BLaER1 treated with 17β-estradiol and CSF1 and Interleukin-3, amounts not matched to agents 10 nM and 100 nM (cell line): Measurements from ENCODE around the gene LRRC36.

ENCODE experiments used
- H3K27ac ChIP-seq, 11 experiments: shearing (Covaris generic); formaldehyde crosslinking; 2 replicates each; pipeline ENCODE4 v1.8.1; 2022
- H3K27me3 ChIP-seq, 11 experiments: shearing (Covaris generic); formaldehyde crosslinking; 2 replicates each; pipeline ENCODE4 v1.8.1; 2022
- H3K36me3 ChIP-seq, 11 experiments: shearing (Covaris generic); formaldehyde crosslinking; 2 replicates each; pipeline ENCODE4 v1.8.1; 2022
- H3K4me1 ChIP-seq, 10 experiments: shearing (Covaris generic); formaldehyde crosslinking; 2 replicates each; pipeline ENCODE4 v1.8.1; 2022
- H3K4me2 ChIP-seq, 11 experiments: shearing (Covaris generic); formaldehyde crosslinking; 2 replicates each; pipeline ENCODE4 v1.8.1; 2022
- H3K4me3 ChIP-seq, 10 experiments: shearing (Covaris generic); formaldehyde crosslinking; 2 replicates each; pipeline ENCODE4 v1.8.1; 2022
- H3K9ac ChIP-seq, 11 experiments: shearing (Covaris generic); formaldehyde crosslinking; 2 replicates each; pipeline ENCODE4 v1.8.1; 2022
- H3K9me3 ChIP-seq, 11 experiments: shearing (Covaris generic); formaldehyde crosslinking; replicated peaks in 1 of 11; 2 replicates each; pipeline ENCODE4 v1.8.1; 2022
- H4K20me1 ChIP-seq, 11 experiments: shearing (Covaris generic); formaldehyde crosslinking; 2 replicates each; pipeline ENCODE4 v1.8.1; 2022
- Cebpa-rat ChIP-seq, 11 experiments: shearing (Covaris generic); IDR thresholded peaks; 2 replicates each; pipeline ENCODE4 v1.8.1; 2022

The LRRC36 gene

GRCh38 chr16:67291461-67291860 lies 35.2 kb upstream of the LRRC36 start:
- Histone ChIP-seq H3K36me3 (no peaks in the 10 kb centered on the region), H3K4me3 (no peak overlapping the region), H3K9ac (no peak overlapping the region), H3K4me2 (no peak overlapping the region), H3K27ac (no peak overlapping the region), H4K20me1 (no peaks in the 10 kb centered on the region; a peak in 1 of 22 replicates), H3K27me3 (no peaks in the 10 kb centered on the region), H3K4me1 (peaks cover 4 to 12% (median 6%) of the 10 kb centered on the region in 10 experiments; a peak in 11 of 20 replicates), H3K9me3 (no peaks in the 10 kb centered on the region)
- TF ChIP-seq Cebpa-rat (IDR thresholded peaks at IDR 0.05): no peak

- Histone ChIP-seq H3K9me3 (no peaks in the 10 kb centered on the region), H3K4me3 (no peak overlapping the region), H4K20me1 (no peaks in the 10 kb centered on the region), H3K27ac (no peak overlapping the region), H3K36me3 (no peaks in the 10 kb centered on the region), H3K9ac (no peak overlapping the region), H3K4me2 (no peak overlapping the region), H3K27me3 (no peaks in the 10 kb centered on the region), H3K4me1 (peaks cover 4 to 7% (median 6%) of the 10 kb centered on the region in 10 experiments; a peak in 10 of 20 replicates)
- no peak for TF ChIP-seq Cebpa-rat (IDR thresholded peaks at IDR 0.05)
These were observed 32.4 kb upstream of the LRRC36 start for GRCh38 chr16:67294171-67294757.

- H3K4me3 ChIP-seq: no peak overlapping the region
- H3K36me3 ChIP-seq: no peaks in the 10 kb centered on the region
- no peak overlapping the region for H3K27ac ChIP-seq
- no peak overlapping the region for H3K9ac ChIP-seq
- TF ChIP-seq Cebpa-rat (IDR thresholded peaks at IDR 0.05): no peak
- no peak overlapping the region for H3K4me2 ChIP-seq
- H3K9me3 ChIP-seq: no peaks in the 10 kb centered on the region
- H3K4me1 ChIP-seq: peaks cover 0 to under 1% (median 0%) of the 10 kb centered on the region in 10 experiments; a peak in 2 of 20 replicates
- no peaks in the 10 kb centered on the region for H3K27me3 ChIP-seq
- H4K20me1 ChIP-seq: no peaks in the 10 kb centered on the region
These were observed 31.7 kb upstream of the LRRC36 start for GRCh38 chr16:67294938-67295361.

- no peaks in the 10 kb centered on the region for H3K27me3 ChIP-seq
- no peak overlapping the region for H3K9ac ChIP-seq
- H3K4me1 ChIP-seq: no peaks in the 10 kb centered on the region
- no peaks in the 10 kb centered on the region for H3K9me3 ChIP-seq
- no peaks in the 10 kb centered on the region for H3K36me3 ChIP-seq
- H3K4me2 ChIP-seq: no peak overlapping the region
- no peak overlapping the region for H3K27ac ChIP-seq
- TF ChIP-seq Cebpa-rat (IDR thresholded peaks at IDR 0.05): no peak
- H3K4me3 ChIP-seq: no peak overlapping the region
- no peaks in the 10 kb centered on the region for H4K20me1 ChIP-seq
These were observed 30.2 kb upstream of the LRRC36 start for GRCh38 chr16:67296420-67296819.

- no peak for TF ChIP-seq Cebpa-rat (IDR thresholded peaks at IDR 0.05)
- no peak overlapping the region for H3K27ac ChIP-seq
- H4K20me1 ChIP-seq: no peaks in the 10 kb centered on the region
These were observed 28.3 kb upstream of the LRRC36 start for GRCh38 chr16:67298277-67298676.

GRCh38 chr16:67299269-67299668 lies 27.3 kb upstream of the LRRC36 start:
- no peak overlapping the region for H3K27ac ChIP-seq

More at GRCh38 chr16:67298277-67298676, 28.3 kb upstream of the LRRC36 start:
- no peaks in the 10 kb centered on the region for H3K27me3 ChIP-seq
- no peaks in the 10 kb centered on the region for H3K36me3 ChIP-seq
- no peak overlapping the region for H3K9ac ChIP-seq
- H3K4me3 ChIP-seq: no peak overlapping the region
- H3K4me1 ChIP-seq: no peaks in the 10 kb centered on the region
- no peak overlapping the region for H3K4me2 ChIP-seq
- H3K9me3 ChIP-seq: no peaks in the 10 kb centered on the region

GRCh38 chr16:67301080-67301782 lies 25.4 kb upstream of the LRRC36 start:
- H3K4me3 ChIP-seq: no peak overlapping the region
- H4K20me1 ChIP-seq: no peaks in the 10 kb centered on the region
- no peak for TF ChIP-seq Cebpa-rat (IDR thresholded peaks at IDR 0.05)
- no peaks in the 10 kb centered on the region for H3K36me3 ChIP-seq
- no peak overlapping the region for H3K4me2 ChIP-seq
- H3K9me3 ChIP-seq: 0 out of 22 replicates have a peak, but pooled peaks cover 0 to 7% (median 0%) of the 10 kb centered on the region in 11 experiments
- no peaks in the 10 kb centered on the region for H3K27me3 ChIP-seq
- no peak overlapping the region for H3K9ac ChIP-seq
- no peaks in the 10 kb centered on the region for H3K4me1 ChIP-seq
- H3K27ac ChIP-seq: no peak overlapping the region

More at GRCh38 chr16:67299269-67299668, 27.3 kb upstream of the LRRC36 start:
- Histone ChIP-seq H3K27me3 (no peaks in the 10 kb centered on the region), H3K4me2 (no peak overlapping the region), H3K9me3 (no peaks in the 10 kb centered on the region), H3K36me3 (no peaks in the 10 kb centered on the region), H3K4me3 (no peak overlapping the region), H4K20me1 (no peaks in the 10 kb centered on the region), H3K9ac (no peak overlapping the region), H3K4me1 (no peaks in the 10 kb centered on the region)
- TF ChIP-seq Cebpa-rat (IDR thresholded peaks at IDR 0.05): no peak

GRCh38 chr16:67302076-67302475 lies 24.5 kb upstream of the LRRC36 start:
- Histone ChIP-seq H3K27me3 (no peaks in the 10 kb centered on the region), H3K9ac (no peak overlapping the region)
- TF ChIP-seq Cebpa-rat (IDR thresholded peaks at IDR 0.05): no peak

GRCh38 chr16:67302970-67303369 lies 23.6 kb upstream of the LRRC36 start:
- no peaks in the 10 kb centered on the region for H3K36me3 ChIP-seq
- no peak overlapping the region for H3K27ac ChIP-seq
- TF ChIP-seq Cebpa-rat (IDR thresholded peaks at IDR 0.05): no peak
- no peaks in the 10 kb centered on the region for H4K20me1 ChIP-seq
- H3K27me3 ChIP-seq: no peaks in the 10 kb centered on the region
- peaks cover 0 to 7% (median 3%) of the 10 kb centered on the region in 10 experiments; a peak in 11 of 20 replicates for H3K4me1 ChIP-seq
- H3K9me3 ChIP-seq: 0 out of 22 replicates have a peak, but pooled peaks cover 0 to 7% (median 0%) of the 10 kb centered on the region in 11 experiments
- no peak overlapping the region for H3K4me3 ChIP-seq
- no peak overlapping the region for H3K9ac ChIP-seq
- H3K4me2 ChIP-seq: no peak overlapping the region

More at GRCh38 chr16:67302076-67302475, 24.5 kb upstream of the LRRC36 start:
- Histone ChIP-seq H3K36me3 (no peaks in the 10 kb centered on the region), H3K9me3 (0 out of 22 replicates have a peak, but pooled peaks cover 0 to 7% (median 0%) of the 10 kb centered on the region in 11 experiments), H3K4me1 (no peaks in the 10 kb centered on the region), H4K20me1 (no peaks in the 10 kb centered on the region), H3K4me2 (no peak overlapping the region), H3K4me3 (no peak overlapping the region), H3K27ac (no peak overlapping the region)
